GM12864 (cell line): ENCODE measurements around the gene MAGI1.

ENCODE experiments used
- DNase-seq: peaks from one replicate; pipeline ENCODE4 v3.0.0-alpha.2; 2011; ENCODE audit warnings: low read depth
- H3K4me3 ChIP-seq: 2 replicates; pipeline ENCODE4 v1.5.1; 2011; ENCODE audit warnings: mild to moderate bottlenecking, low read depth, low read length, control low read depth
- TF ChIP-seq, protein P1 (sequence below): IDR thresholded peaks from 2 replicates; pipeline ENCODE4 v1.5.1; 2011; ENCODE audit warnings: low read depth, mild to moderate bottlenecking, moderate library complexity, low read length, control low read depth, inconsistent platforms; ENCODE audit errors: missing control alignments

MAGI1 gene

DNA sequence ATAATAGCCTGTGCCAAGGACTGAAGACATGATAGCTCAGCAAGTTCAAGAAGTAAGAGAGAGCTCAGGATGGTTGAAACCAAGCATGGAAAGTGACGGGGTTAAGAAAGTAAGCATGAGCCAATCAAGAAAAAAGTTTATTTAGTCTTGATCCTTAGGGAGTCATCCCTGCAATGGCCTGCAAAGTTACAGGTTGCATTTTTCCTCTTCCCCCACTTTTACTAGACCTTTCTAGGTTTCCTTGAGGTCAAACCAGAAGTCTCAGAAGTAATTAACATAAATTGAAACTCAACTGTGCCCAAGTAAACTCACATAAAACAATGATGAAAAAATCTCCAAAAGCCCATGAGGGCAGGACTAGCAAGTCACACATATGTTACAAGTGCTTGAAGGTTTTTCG is 250.9 kb downstream of the MAGI1 start:
- no peak overlapping the region for H3K4me3 ChIP-seq
- TF ChIP-seq, protein P1, sequence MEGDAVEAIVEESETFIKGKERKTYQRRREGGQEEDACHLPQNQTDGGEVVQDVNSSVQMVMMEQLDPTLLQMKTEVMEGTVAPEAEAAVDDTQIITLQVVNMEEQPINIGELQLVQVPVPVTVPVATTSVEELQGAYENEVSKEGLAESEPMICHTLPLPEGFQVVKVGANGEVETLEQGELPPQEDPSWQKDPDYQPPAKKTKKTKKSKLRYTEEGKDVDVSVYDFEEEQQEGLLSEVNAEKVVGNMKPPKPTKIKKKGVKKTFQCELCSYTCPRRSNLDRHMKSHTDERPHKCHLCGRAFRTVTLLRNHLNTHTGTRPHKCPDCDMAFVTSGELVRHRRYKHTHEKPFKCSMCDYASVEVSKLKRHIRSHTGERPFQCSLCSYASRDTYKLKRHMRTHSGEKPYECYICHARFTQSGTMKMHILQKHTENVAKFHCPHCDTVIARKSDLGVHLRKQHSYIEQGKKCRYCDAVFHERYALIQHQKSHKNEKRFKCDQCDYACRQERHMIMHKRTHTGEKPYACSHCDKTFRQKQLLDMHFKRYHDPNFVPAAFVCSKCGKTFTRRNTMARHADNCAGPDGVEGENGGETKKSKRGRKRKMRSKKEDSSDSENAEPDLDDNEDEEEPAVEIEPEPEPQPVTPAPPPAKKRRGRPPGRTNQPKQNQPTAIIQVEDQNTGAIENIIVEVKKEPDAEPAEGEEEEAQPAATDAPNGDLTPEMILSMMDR: no peak
- DNase-seq: no peak

DNA sequence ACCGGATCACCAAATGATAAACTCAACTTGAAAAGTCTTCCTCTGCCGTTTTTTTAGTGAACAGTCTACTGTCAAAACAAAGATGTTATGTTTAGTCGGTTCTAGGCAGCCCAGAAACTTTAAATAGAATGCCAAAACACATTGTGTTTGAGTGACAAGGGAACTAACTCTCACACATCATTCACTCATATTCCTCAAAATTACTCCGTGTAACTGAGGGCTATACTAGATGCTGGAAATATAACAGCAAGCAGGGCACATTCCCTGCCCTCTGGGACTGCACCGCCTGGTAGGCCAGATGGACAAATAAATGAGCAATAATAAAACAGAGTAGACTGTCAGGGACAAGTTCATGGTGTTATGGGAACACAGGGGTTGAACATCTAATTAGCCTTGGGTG is 251.4 kb downstream of the MAGI1 start:
- H3K4me3 ChIP-seq: no peak overlapping the region
- TF ChIP-seq, protein P1: no peak
- DNase-seq: no peak

DNA sequence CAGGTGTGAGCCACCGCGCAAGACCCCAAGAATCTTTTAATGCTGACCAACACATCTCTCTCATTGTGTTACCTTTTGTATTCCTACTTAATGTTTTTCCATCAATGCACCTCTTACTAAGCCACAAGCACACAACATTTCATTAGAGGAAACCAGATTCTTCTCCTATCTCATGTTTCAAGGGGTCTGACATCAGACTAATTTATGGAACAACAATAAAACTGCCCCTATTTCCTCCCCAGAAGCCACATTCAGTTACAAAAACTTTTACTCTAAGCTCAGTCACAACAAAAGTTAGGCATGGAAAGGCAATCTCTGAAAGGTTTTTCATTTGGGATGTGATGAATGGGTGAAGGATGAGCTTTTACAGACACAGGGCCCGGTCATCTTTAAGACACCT is 251.8 kb downstream of the MAGI1 start:
- no peak overlapping the region for H3K4me3 ChIP-seq
- TF ChIP-seq, protein P1: no peak
- DNase-seq: no peak

DNA sequence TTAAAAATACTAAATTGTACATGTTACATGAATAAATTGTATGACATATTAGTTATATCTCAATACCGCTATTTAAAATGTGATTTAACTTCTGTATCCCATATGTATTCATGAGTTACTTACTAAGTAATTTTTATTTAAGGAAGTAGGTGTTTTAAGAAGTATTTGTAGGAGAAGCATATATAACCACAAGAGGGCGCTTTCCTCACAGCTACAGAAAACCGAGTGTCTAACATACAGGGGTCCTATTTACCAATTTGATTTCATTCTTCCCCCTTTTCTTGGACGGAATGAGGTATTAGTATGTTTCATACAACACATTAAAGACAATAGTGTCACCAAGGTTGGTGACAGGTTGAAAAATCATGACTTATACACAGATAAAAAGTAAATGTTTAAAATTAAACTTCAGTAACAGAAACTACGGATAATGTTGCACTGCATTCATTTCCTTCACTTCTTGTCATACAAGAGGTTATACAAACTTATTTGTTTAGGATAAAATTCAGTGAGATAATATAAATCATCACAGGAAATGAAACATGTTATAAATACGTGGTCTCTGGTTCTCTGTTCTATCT is 253.6 kb downstream of the MAGI1 start:
- no peak overlapping the region for H3K4me3 ChIP-seq
- peak; percentile 15 for DNase-seq

DNA sequence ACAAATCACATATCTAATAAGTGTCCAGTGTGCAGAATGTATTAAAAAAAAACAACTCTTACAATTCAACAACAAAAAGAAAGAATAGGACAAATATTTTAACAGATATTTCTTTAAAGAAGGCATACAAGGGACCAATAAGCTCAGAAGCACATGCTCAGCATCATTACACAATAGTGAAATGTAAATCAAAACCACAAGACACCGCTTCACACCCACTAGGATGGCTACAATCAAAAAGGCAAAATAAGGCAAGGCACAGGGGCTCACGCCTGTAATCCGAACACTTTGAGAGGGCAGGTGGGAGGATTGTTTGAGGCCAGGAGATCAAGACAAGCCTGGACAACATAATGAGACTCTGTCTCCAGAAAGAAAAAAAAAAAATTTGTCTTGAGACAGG is 255.6 kb downstream of the MAGI1 start:
- TF ChIP-seq, protein P1: no peak
- no peak for DNase-seq

More for the DNA sequence above, 253.6 kb downstream of the MAGI1 start:
- TF ChIP-seq, protein P1: peak; percentile 56

DNA sequence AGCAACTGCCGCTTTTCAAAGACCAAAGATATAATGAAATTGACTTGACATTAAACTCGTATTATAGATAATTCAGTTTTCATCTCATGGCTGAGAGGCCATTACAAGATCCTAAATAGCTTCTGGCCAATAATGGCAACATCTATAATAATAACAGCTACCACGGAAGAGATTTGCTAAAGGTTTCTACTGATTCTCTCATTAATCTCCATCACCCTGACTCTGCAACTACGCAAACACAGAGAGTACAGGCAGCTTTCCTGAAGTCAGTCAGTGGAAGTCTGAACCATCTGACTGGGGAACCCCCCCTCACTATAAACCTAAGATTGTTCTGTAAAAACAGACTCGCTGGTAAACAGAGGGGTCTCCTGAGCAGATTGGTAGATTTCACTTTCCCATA is 257.1 kb downstream of the MAGI1 start:
- TF ChIP-seq, protein P1: no peak
- no peak overlapping the region for H3K4me3 ChIP-seq
- no peak for DNase-seq

More for the DNA sequence above, 255.6 kb downstream of the MAGI1 start:
- no peak overlapping the region for H3K4me3 ChIP-seq

DNA sequence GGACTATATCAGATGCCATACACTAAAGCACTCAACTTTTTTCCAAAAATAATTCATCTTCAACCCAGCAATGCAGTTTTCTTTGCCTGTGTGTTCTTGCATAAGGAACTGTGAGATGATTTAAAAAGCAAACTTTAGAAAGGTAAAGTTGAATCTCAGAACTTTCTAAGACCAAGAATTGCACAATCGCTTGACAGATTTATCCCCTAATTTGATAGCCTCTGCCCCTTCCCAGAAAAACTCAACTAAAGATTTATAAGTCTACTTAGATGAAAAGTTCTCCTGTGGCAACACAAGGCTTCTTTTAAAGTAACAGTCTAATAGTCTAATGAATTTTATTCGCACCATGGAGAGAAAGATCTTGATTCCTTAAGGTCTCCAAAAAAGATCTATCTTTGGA is 259.3 kb downstream of the MAGI1 start:
- H3K4me3 ChIP-seq: no peak overlapping the region
- TF ChIP-seq, protein P1: no peak
- DNase-seq: no peak
